Lung (tissue), 12 donors: Measurements from ENCODE around the gene PLD2. TPM values are rescaled to one million over a fixed set of nuclear protein-coding genes. Genes with fewer than 3 reads are reported as not detected.

Experiments
- ATAC-seq: fragments of 200-7000 bp; cut with Tn5 transposase; one replicate; pipeline ENCODE4 v1.9.1; 2020; ENCODE audit warnings: moderate number of reproducible peaks; ENCODE audit not compliant: insufficient read depth, low FRiP score
- DNase-seq, 3 donors: peaks; one replicate each; pipeline ENCODE4 v3.0.0-alpha.2; 2013 to 2017
- H3K27ac ChIP-seq, 2 donors: one replicate each; pipeline ENCODE4 v1.5.1; 2013; ENCODE audit warnings: mild to moderate bottlenecking in 2 of 2, moderate library complexity in 2 of 2, control low read depth in 1 of 2, inconsistent platforms in 1 of 2, low read depth in 1 of 2, low read length in 1 of 2
- H3K27me3 ChIP-seq, 3 donors: one replicate each; pipeline ENCODE4 v1.5.1; 2013; ENCODE audit warnings: low read length in 2 of 3; ENCODE audit not compliant: control insufficient read depth in 3 of 3, insufficient read depth in 3 of 3
- H3K36me3 ChIP-seq, 4 donors: one replicate each; pipeline ENCODE4 v1.5.1; 2013; ENCODE audit warnings: low read length in 4 of 4, mild to moderate bottlenecking in 1 of 4, moderate library complexity in 1 of 4; ENCODE audit not compliant: control insufficient read depth in 4 of 4, insufficient read depth in 4 of 4
- H3K4me1 ChIP-seq, 5 donors: one replicate each; pipeline ENCODE4 v1.5.1; 2013; ENCODE audit warnings: low read length in 5 of 5, mild to moderate bottlenecking in 2 of 5, moderate library complexity in 1 of 5; ENCODE audit not compliant: control insufficient read depth in 5 of 5, insufficient read depth in 5 of 5
- H3K4me3 ChIP-seq: one replicate; pipeline ENCODE4 v1.5.1; 2013; ENCODE audit warnings: mild to moderate bottlenecking, control low read depth, moderate library complexity
- H3K9ac ChIP-seq, 2 donors: one replicate each; pipeline ENCODE4 v1.5.1; 2013; ENCODE audit warnings: low read length in 2 of 2, control low read depth in 1 of 2; ENCODE audit not compliant: insufficient read depth in 1 of 2
- H3K9me3 ChIP-seq, 4 donors: one replicate each; pipeline ENCODE4 v1.5.1; 2013; ENCODE audit warnings: low read length in 3 of 4, mild to moderate bottlenecking in 1 of 4, moderate library complexity in 1 of 4; ENCODE audit not compliant: control insufficient read depth in 4 of 4, insufficient read depth in 3 of 4
- CTCF ChIP-seq: IDR thresholded peaks from 2 replicates; pipeline ENCODE4 v1.5.1; 2012; ENCODE audit warnings: mild to moderate bottlenecking; ENCODE audit errors: control extremely low read depth, extremely low read depth
- WGBS, 2 donors: extraction: QIAGEN DNeasy Blood & Tissue Kit; methylation state at CpG; one replicate each; pipeline ENCODE4 v1.1.7; 2013; 5-methylcytosine and 5-hydroxymethylcytosine counted together
- polyA plus RNA-seq, 2 donors: library from polyadenylated mRNA; stranded (reverse); fragments of 200-250 nt; gene quantifications; one replicate each; pipeline ENCODE4 v1.2.1, GENCODE V29; 2013
- total RNA-seq, 2 donors: library from RNA; depleted of rRNA in 1 of 2; stranded (reverse); fragments of >200 nt in 1 of 2; gene quantifications; one replicate each; pipeline ENCODE4 v1.2.1, GENCODE V29; 2014 to 2021
- donor health status: control.
- donor health status: control.
- donor health status: Bipolar disorder and iron deficiency.
- donor health status: healthy.
- donor health status: DM: yes; HTN: yes; CAD: no.

Gene PLD2
- total and polyA plus RNA-seq, 4 donors, result 18.0 to 42.3 (median 24.7) TPM

DNA sequence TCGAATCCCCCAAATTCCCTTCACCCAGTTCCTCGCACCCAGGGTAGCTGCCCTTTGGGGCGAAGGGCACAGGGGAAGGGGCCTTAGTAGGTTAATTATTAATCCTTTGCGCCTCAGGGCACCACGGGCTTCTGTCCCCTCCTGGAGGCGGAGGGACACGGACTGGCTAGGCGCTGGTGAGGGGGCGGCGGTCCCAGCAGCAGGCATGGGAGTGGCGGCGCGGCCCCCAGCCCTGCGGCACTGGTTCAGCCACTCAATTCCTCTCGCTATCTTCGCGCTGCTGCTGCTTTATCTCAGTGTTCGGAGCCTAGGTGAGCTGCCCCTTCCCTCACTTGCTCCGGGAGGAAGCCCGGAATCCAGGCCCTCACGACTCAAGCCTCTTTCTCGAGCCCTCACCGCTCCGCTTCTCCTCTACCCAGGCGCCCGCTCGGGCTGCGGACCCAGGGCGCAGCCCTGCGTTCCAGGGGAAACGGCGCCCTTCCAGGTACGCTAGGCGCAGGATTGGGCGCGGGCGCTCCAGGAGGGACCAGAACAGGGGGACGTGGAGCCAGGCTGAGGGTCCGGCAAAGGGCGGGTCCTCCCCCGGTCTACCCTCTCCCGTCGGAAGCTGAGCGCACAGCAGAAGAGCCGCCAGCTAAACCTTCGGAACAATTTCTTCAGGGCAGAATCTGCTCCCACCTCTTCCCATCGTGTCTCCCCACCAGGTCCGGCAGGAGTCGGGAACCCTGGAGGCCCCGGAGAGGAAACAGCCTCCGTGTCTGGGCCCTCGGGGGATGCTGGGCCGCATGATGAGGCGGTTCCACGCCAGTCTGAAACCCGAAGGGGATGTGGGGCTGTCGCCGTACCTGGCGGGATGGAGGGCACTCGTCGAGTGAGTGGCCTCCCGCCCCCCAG is 17.9 kb upstream of the PLD2 start, which contains the start of gene GLTPD2:
Gene GLTPD2, plus strand, starts transcription at position 158 of the 894 bp plus-strand sequence. Its CDS starts 48 bp downstream, at position 206.
- no peaks in the 10 kb centered on the region for H3K9me3 ChIP-seq
- 19 to 35% methylated on average over 58 to 62 of the region's 62 CpGs for WGBS, 2 donors
- no peaks in the 10 kb centered on the region for H3K36me3 ChIP-seq
- peaks cover 0 to 25% (median 17%) of the 10 kb centered on the region in 3 donors for H3K27me3 ChIP-seq
- TF ChIP-seq CTCF, result no peak
- H3K4me3 ChIP-seq, result peak within 1 kb of the TSS; percentile 50
- ATAC-seq (no peak), DNase-seq (no peak)
- peak within 1 kb of the TSS in 1 of 2 donors; percentile 17 for H3K9ac ChIP-seq
- H3K4me1 ChIP-seq, result peaks cover 4 to 33% (median 17%) of the 10 kb centered on the region in 5 donors
- peak within 1 kb of the TSS; percentile 91 to 97 for H3K27ac ChIP-seq

GRCh38 chr17:4789701-4789950 is 17.3 kb upstream of the PLD2 start:
- no peak overlapping the region for H3K9ac ChIP-seq
- WGBS, 2 donors, result 1% methylated on average over 21 to 25 of the region's 25 CpGs
- peaks cover 4 to 33% (median 17%) of the 10 kb centered on the region in 5 donors for H3K4me1 ChIP-seq
- H3K36me3 ChIP-seq, result no peaks in the 10 kb centered on the region
- peaks cover 0 to 19% (median 11%) of the 10 kb centered on the region in 3 donors for H3K27me3 ChIP-seq
- H3K4me3 ChIP-seq, result peak overlapping the region; percentile 50
- DNase-seq (peak in 1 of 3 donors; percentile 43), ATAC-seq (no peak)
- peak overlapping the region; percentile 91 to 97 for H3K27ac ChIP-seq
- H3K9me3 ChIP-seq, result no peaks in the 10 kb centered on the region
- no peak for TF ChIP-seq CTCF

- H3K4me1 ChIP-seq, result peaks cover 4 to 33% (median 17%) of the 10 kb centered on the region in 5 donors
- peak overlapping the region; percentile 50 for H3K4me3 ChIP-seq
- DNase-seq (peak; percentile 90 to 92 (median 92)), ATAC-seq (peak; percentile 91)
- peak overlapping the region; percentile 91 to 97 for H3K27ac ChIP-seq
- peaks cover 0 to 17% (median 8%) of the 10 kb centered on the region in 3 donors for H3K27me3 ChIP-seq
- TF ChIP-seq CTCF, result peak; percentile 75
- 0% methylated on average over 76 to 91 of the region's 91 CpGs for WGBS, 2 donors
- H3K36me3 ChIP-seq, result no peaks in the 10 kb centered on the region
- peak overlapping the region; percentile 12 to 88 for H3K9ac ChIP-seq
- no peaks in the 10 kb centered on the region for H3K9me3 ChIP-seq
Measured at GRCh38 chr17:4789951-4790704, 16.8 kb upstream of the PLD2 start.
